A549 treated with Hydrocortisone at 1 μM for 4 hours (cell line): ENCODE measurements around the gene ANAPC13. TPM values are rescaled to one million over a fixed set of nuclear protein-coding genes. Genes with fewer than 3 reads are reported as not detected.

ENCODE experiments used
- total RNA-seq: library from RNA; stranded (reverse); fragments of 200-300 nt; extraction: Qiagen RNA extraction; gene quantifications from 5 replicates; pipeline ENCODE4 v1.2.3, GENCODE V29; 2022

Gene ANAPC13, protein sequence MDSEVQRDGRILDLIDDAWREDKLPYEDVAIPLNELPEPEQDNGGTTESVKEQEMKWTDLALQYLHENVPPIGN
- total RNA-seq = 46.4 to 55.3 TPM (median 49.5 TPM) in 5 replicates

DNA sequence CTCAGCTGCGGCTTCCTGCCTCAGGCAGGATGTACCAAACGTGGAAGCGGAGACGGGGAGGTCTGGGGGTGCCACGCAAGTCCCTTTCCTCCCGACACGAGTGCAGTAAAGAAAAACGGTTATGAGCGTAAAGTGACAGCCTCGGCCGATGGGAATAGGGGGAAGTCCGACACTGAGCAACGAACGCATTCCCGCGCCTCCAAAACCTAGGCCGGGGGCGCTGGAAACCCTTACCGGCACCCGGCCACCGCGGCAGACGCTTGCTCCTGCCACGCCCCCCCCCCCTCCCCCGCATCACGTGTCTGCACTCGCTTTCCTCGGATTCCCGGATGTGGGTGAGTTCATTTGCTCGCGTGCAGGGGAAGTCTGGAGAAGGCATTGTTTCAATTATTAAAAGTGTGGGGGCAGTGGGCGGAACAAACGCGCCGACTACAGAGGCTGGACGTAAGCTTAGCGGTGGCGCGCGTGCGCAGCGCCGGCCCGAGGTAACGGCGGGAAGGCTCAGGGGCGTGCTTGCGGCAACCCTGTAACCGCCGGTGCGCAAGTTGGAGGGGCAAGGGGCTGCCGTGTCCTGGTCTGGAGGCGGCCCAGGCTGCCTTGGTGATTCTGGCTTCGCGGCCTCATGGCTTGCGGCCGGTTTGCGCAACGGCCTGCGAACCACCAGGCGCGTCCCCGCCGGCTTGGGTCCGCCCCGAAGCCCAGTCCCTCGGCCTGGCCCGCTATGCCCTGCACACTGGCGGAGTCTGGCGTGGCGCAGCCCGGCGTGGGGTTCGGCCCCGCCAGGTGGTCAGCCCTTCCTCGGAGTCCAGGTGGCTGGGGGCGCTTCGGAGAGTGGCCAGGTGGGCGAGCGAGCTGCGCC is at the start of gene ANAPC13, which contains the start of gene CEP63:
Gene ANAPC13, minus strand, starts transcription at position 268 of the 859 bp plus-strand sequence. CDS start 3,081 bp downstream, outside the sequence.
Gene CEP63, plus strand, starts transcription at position 340 of the 859 bp plus-strand sequence. CDS start 9,264 bp downstream, outside the sequence.

Other genes starting within 250 kb of the ANAPC13 start
- 25.1 to 37.1 TPM (median 28.3 TPM) in 5 replicates for gene RYK, start 235.1 kb downstream of the ANAPC13 start, total RNA-seq
- 48.8 to 54.2 TPM (median 50.3 TPM) in 5 replicates for gene AMOTL2, start 111.5 kb downstream of the ANAPC13 start, total RNA-seq
- 11.9 to 19.2 TPM (median 13.4 TPM) in 5 replicates for gene CEP63, start 72 bp upstream of the ANAPC13 start, total RNA-seq
- gene KY, start 165.0 kb upstream of the ANAPC13 start, total RNA-seq = 0.08 to 0.20 TPM (median 0.13 TPM) in 5 replicates